Endothelial cell (in vitro differentiated cells): Measurements from ENCODE around the gene VSX2. TPM values are rescaled to one million over a fixed set of nuclear protein-coding genes. Genes with fewer than 3 reads are reported as not detected.

Experiments used
- DNase-seq: peaks from one replicate; pipeline ENCODE4 v3.0.0; 2021; ENCODE audit warnings: low spot score
- H3K27ac Mint-ChIP-seq: one replicate; pipeline ENCODE4 v1.8.0; 2021; ENCODE audit warnings: mixed read lengths, inconsistent platforms; ENCODE audit not compliant: unreplicated experiment
- H3K27me3 Mint-ChIP-seq: one replicate; pipeline ENCODE4 v1.8.0; 2021; ENCODE audit warnings: mild to moderate bottlenecking, moderate library complexity, mixed read lengths, inconsistent platforms; ENCODE audit not compliant: unreplicated experiment
- H3K36me3 Mint-ChIP-seq: one replicate; pipeline ENCODE4 v1.8.0; 2021; ENCODE audit warnings: mild to moderate bottlenecking, low read depth, mixed read lengths, inconsistent platforms; ENCODE audit not compliant: unreplicated experiment
- H3K4me1 Mint-ChIP-seq: one replicate; pipeline ENCODE4 v1.8.0; 2021; ENCODE audit warnings: mild to moderate bottlenecking, mixed read lengths, inconsistent platforms; ENCODE audit not compliant: unreplicated experiment
- H3K4me3 Mint-ChIP-seq: one replicate; pipeline ENCODE4 v1.8.0; 2021; ENCODE audit warnings: mild to moderate bottlenecking, mixed read lengths, inconsistent platforms; ENCODE audit not compliant: unreplicated experiment
- H3K9me3 Mint-ChIP-seq: one replicate; pipeline ENCODE4 v1.8.0; 2021; ENCODE audit warnings: mixed read lengths, inconsistent platforms; ENCODE audit not compliant: unreplicated experiment
- CTCF ChIP-seq: fragments of 200-600 bp; sonication (generic); IDR thresholded peaks from one replicate; pipeline ENCODE4 v1.5.0; 2021; ENCODE audit warnings: antibody characterized with exemption; ENCODE audit not compliant: unreplicated experiment
- total RNA-seq: library from RNA; stranded (reverse); fragmentation: NEBNext Ultra II Directional; extraction: Animal tissue kit (Norgen Biotek cat#: 25700); gene quantifications from one replicate; pipeline ENCODE4 v1.2.1, GENCODE V29; 2021; ENCODE audit not compliant: unreplicated experiment

VSX2 gene
- total RNA-seq, 1 donor from 2014 or later, result not detected

GRCh38 chr14:74292061-74292460 lies 52.8 kb downstream of the VSX2 start:
- Mint-ChIP-seq H3K27me3 (peaks cover 4% of the 10 kb centered on the region), H3K4me3 (peak overlapping the region; percentile 66), H3K4me1 (peaks cover 41% of the 10 kb centered on the region), H3K9me3 (no peaks in the 10 kb centered on the region), H3K36me3 (peaks cover 42% of the 10 kb centered on the region), H3K27ac (peak overlapping the region; percentile 79)
- no peak for DNase-seq
- no peak for TF ChIP-seq CTCF

- TF ChIP-seq CTCF, result no peak
- H3K36me3 Mint-ChIP-seq, result peaks cover 50% of the 10 kb centered on the region
- peaks cover 52% of the 10 kb centered on the region for H3K4me1 Mint-ChIP-seq
- peaks cover 3% of the 10 kb centered on the region for H3K27me3 Mint-ChIP-seq
- H3K27ac Mint-ChIP-seq, result no peak overlapping the region
- no peak overlapping the region for H3K4me3 Mint-ChIP-seq
- no peak for DNase-seq
- no peaks in the 10 kb centered on the region for H3K9me3 Mint-ChIP-seq
These were observed 54.4 kb downstream of the VSX2 start for GRCh38 chr14:74293606-74294005.

DNA sequence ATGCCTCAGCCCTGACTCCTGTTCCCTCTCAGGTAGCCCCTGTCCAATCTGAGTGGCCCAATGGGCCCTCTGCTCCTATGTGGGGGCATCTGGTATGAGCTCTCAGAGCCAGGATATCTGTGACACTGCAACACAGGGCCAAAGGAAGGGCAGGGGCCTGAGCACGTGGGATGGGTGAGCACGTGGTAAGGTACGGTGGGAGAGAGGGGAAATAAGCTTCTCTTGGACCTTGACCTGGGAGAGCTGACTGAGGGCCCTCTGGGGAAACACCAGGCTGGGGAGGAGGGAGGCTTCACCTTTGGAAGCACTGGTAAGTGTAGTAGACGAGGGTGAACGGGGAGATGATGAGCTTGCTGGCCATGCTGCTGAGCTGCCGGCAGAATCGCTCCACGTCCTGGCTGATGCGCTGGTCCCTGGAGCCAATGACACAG lies 56.8 kb downstream of the VSX2 start:
- H3K27ac Mint-ChIP-seq, result no peak overlapping the region
- TF ChIP-seq CTCF, result no peak
- peaks cover 67% of the 10 kb centered on the region for H3K4me1 Mint-ChIP-seq
- H3K4me3 Mint-ChIP-seq, result no peak overlapping the region
- no peak for DNase-seq
- peaks cover 11% of the 10 kb centered on the region for H3K27me3 Mint-ChIP-seq
- peaks cover 59% of the 10 kb centered on the region for H3K36me3 Mint-ChIP-seq
- no peaks in the 10 kb centered on the region for H3K9me3 Mint-ChIP-seq

DNA sequence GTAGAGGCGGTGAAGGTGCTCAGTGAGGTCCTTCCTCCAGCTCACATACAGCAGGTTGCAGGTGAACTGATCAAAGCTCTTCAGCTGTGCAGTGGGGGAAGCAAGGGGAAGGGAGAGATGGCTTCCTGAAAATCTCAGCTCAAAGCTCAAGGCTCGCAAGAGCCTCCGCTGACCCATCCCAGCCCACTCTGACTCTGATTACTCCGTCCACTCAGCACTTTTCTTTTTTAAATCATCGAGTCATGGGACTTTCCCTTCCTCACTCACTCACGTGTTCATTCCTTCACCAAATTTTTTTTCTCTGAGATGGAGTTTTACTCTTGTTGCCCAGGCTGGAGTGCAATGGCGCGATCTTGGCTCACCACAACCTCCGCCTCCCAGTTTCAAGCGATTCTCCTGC lies 58.7 kb downstream of the VSX2 start:
- peak overlapping the region; percentile 62 for H3K4me3 Mint-ChIP-seq
- H3K27ac Mint-ChIP-seq, result no peak overlapping the region
- H3K4me1 Mint-ChIP-seq, result peaks cover 58% of the 10 kb centered on the region
- TF ChIP-seq CTCF, result no peak
- H3K36me3 Mint-ChIP-seq, result peaks cover 45% of the 10 kb centered on the region
- DNase-seq, result no peak
- peaks cover 13% of the 10 kb centered on the region for H3K27me3 Mint-ChIP-seq
- H3K9me3 Mint-ChIP-seq, result no peaks in the 10 kb centered on the region

- Mint-ChIP-seq H3K36me3 (peaks cover 42% of the 10 kb centered on the region), H3K27me3 (peaks cover 12% of the 10 kb centered on the region), H3K9me3 (no peaks in the 10 kb centered on the region), H3K4me1 (peaks cover 50% of the 10 kb centered on the region), H3K27ac (peak overlapping the region; percentile 99), H3K4me3 (peak overlapping the region; percentile 91)
- TF ChIP-seq CTCF, result no peak
- peak; percentile 50 for DNase-seq
These were observed 59.9 kb downstream of the VSX2 start for GRCh38 chr14:74299061-74299545.
